OCI-LY7 (cell line): Measurements from ENCODE around the gene POTEJ.
"Not testable (repeated sequence)": the region's sequence is repeated elsewhere in the genome, so short reads cannot be mapped to it uniquely, and the experiment has no call there.

Experiments used
- CTCF ChIP-seq: fragments of 200-600 bp; sonication (generic); conservative IDR thresholded peaks from 2 replicates; pipeline ENCODE4 v1.5.1; 2014; ENCODE audit warnings: mild to moderate bottlenecking, antibody characterized with exemption, low read length, moderate library complexity, mixed read lengths
- EZH2phosphoT487 ChIP-seq: fragments of 200-600 bp; sonication (generic); IDR thresholded peaks from 2 replicates; pipeline ENCODE4 v1.6.1; 2018; ENCODE audit warnings: low read depth, borderline replicate concordance, mild to moderate bottlenecking, mixed run types, antibody characterized with exemption, low read length, moderate library complexity, mixed read lengths

DNA sequence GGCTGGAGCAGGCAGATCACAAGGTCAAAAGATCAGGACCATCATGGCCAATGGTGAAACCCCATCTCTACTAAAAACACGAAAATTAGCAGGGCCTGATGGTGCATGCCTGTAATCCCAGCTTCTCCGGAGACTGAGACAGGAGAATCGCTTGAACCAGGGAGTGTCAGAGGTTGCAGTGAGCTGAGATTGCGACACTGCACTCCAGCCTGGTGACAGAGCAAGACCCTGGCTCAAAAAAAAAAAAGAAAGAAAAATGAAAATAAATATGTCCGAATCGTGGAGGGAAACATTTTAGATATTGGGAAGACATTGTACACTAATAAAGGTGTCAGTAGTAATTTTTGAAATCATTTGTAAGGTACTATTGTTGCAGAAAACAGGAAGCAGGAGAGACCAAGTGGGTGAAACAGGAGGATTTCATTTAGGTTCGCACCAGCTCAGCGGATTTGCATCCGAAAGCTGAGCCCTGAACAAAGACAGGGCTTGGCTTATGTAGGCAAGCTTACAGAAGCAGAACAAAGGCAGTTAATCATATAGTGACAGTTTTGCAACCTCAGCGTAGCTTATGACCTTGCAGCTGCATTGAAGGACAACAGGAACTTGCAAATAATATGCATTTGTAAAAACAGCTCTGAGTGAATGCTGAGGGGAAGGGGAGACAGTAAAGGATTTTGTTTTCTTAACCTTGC is 17.7 kb downstream of the POTEJ start:
- not testable (repeated sequence) for TF ChIP-seq CTCF, EZH2phosphoT487
